ENCODE measurements around the gene PTH1R. TPM values are rescaled to one million over a fixed set of nuclear protein-coding genes. Genes with fewer than 3 reads are reported as not detected.
A peak's percentile ranks its signal among the peaks of the same experiment; 100 is the strongest.

Gene PTH1R
- total and polyA plus RNA-seq, 11 donors, result 2.1 to 23.4 (median 6.5) TPM

GRCh38 chr3:46913644-46914043 is 36.1 kb downstream of the PTH1R start:
- WGBS, 4 donors, result 18 to 29% (median 22%) methylated on average over 8 of the region's 8 CpGs
- H3K9me3 ChIP-seq, result peaks cover 0 to 12% (median 0%) of the 10 kb centered on the region in 12 donors
- H3K27me3 ChIP-seq, result no peaks in the 10 kb centered on the region
- H3K4me1 ChIP-seq, result peaks cover 0 to 26% (median 21%) of the 10 kb centered on the region in 12 donors
- H3K36me3 ChIP-seq, result peaks cover 0 to 25% (median 17%) of the 10 kb centered on the region in 9 donors
- intact Hi-C loops (cut with DNase I), result loop anchor here in 1 of 10 donors (10.0 kb wide), 1 partner anchor 431 kb away; no protein-coding TSS in a partner anchor
- H3K4me3 ChIP-seq, result no peak overlapping the region
- TF ChIP-seq CTCF (IDR thresholded peaks at IDR 0.05) (no peak), POLR2A (IDR thresholded peaks at IDR 0.05) (no peak)
- peak overlapping the region in 1 of 12 donors; percentile 2 for H3K27ac ChIP-seq
- ATAC-seq (peak; percentile 32 to 52 (median 43)), DNase-seq (peak in 1 of 5 donors; percentile 73)

GRCh38 chr3:46914849-46915248 is 37.3 kb downstream of the PTH1R start:
- TF ChIP-seq CTCF (IDR thresholded peaks at IDR 0.05) (no peak), POLR2A (IDR thresholded peaks at IDR 0.05) (no peak)
- 75 to 84% (median 80%) methylated on average over 7 of the region's 7 CpGs for WGBS, 4 donors
- Histone ChIP-seq H3K4me1 (peaks cover 0 to 14% (median 9%) of the 10 kb centered on the region in 12 donors), H3K4me3 (no peak overlapping the region), H3K27ac (no peak overlapping the region), H3K27me3 (no peaks in the 10 kb centered on the region), H3K9me3 (peaks cover 0 to 12% (median 0%) of the 10 kb centered on the region in 12 donors), H3K36me3 (peaks cover 0 to 37% (median 27%) of the 10 kb centered on the region in 9 donors)
- peak in 1 of 5 donors; percentile 14 for DNase-seq
- intact Hi-C loops (cut with DNase I), result loop anchor here in 1 of 10 donors (10.0 kb wide), 1 partner anchor 430 kb away; no protein-coding TSS in a partner anchor
- ATAC-seq, result no peak

GRCh38 chr3:46915297-46915822 is 37.8 kb downstream of the PTH1R start:
- WGBS, 4 donors, result 80 to 83% (median 82%) methylated on average over 8 of the region's 8 CpGs
- DNase-seq (peak in 1 of 5 donors; percentile 8), ATAC-seq (peak in 1 of 4 donors; percentile 37)
- Histone ChIP-seq H3K36me3 (peaks cover 0 to 43% (median 32%) of the 10 kb centered on the region in 9 donors), H3K9me3 (peaks cover 0 to 12% (median 0%) of the 10 kb centered on the region in 12 donors), H3K4me1 (peaks cover 0 to 13% (median 8%) of the 10 kb centered on the region in 12 donors), H3K27ac (no peak overlapping the region), H3K4me3 (no peak overlapping the region), H3K27me3 (no peaks in the 10 kb centered on the region)
- TF ChIP-seq POLR2A (IDR thresholded peaks at IDR 0.05) (no peak), CTCF (IDR thresholded peaks at IDR 0.05) (no peak)
- intact Hi-C loops (cut with DNase I), result loop anchor here in 1 of 10 donors (10.0 kb wide), 1 partner anchor 429 kb away; no protein-coding TSS in a partner anchor

GRCh38 chr3:46916278-46916677 is 38.8 kb downstream of the PTH1R start:
- Histone ChIP-seq H3K36me3 (peaks cover 0 to 52% (median 42%) of the 10 kb centered on the region in 9 donors), H3K4me3 (no peak overlapping the region), H3K27me3 (no peaks in the 10 kb centered on the region), H3K4me1 (peaks cover 0 to 13% (median 8%) of the 10 kb centered on the region in 12 donors), H3K27ac (no peak overlapping the region), H3K9me3 (peaks cover 0 to 12% (median 0%) of the 10 kb centered on the region in 12 donors)
- 89 to 98% (median 96%) methylated on average over 1 of the region's 1 CpG for WGBS, 4 donors
- TF ChIP-seq POLR2A (IDR thresholded peaks at IDR 0.05) (no peak), CTCF (IDR thresholded peaks at IDR 0.05) (no peak)
- ATAC-seq, result no peak
- intact Hi-C loops (cut with DNase I), result loop anchor here in 1 of 10 donors (10.0 kb wide), 1 partner anchor 429 kb away; no protein-coding TSS in a partner anchor
- no peak for DNase-seq

Measured in heart left ventricle (tissue), 16 donors.